H1 (cell line): Measurements from ENCODE around the gene CUTC. TPM values are rescaled to one million over a fixed set of nuclear protein-coding genes. Genes with fewer than 3 reads are reported as not detected.
A peak's percentile ranks its signal among the peaks of the same experiment; 100 is the strongest.

ENCODE experiments used
- CTCF ChIA-PET: fragments of 300-600 bp; sonication (Branson Sonifier 250); formaldehyde crosslinking; loops from one replicate; lab custom pipeline; 2021; ENCODE audit not compliant: partially characterized antibody; lab: Charles Lee
- POLR2A ChIA-PET: fragments of 300-600 bp; sonication (Branson Sonifier 250); formaldehyde crosslinking; loops from one replicate; lab custom pipeline; 2021; ENCODE audit warnings: inconsistent platforms; ENCODE audit not compliant: partially characterized antibody; lab: Charles Lee
- DNase-seq, 2 experiments: peaks; one replicate each; pipeline versions ENCODE4 v3.0.0 to v3.0.0-alpha.2; 2010 to 2022; ENCODE audit warnings: low spot score in 2 of 2, low read depth in 1 of 2, mixed read lengths in 1 of 2
- FAIRE-seq: peaks from 2 replicates; lab custom pipeline; 2011; peaks lifted over from hg19 to GRCh38; lab: Jason Lieb, UNC
- H2AFZ ChIP-seq: 2 replicates; pipeline ENCODE4 v1.8.1; 2012; ENCODE audit warnings: low read length, inconsistent platforms
- H2AK5ac ChIP-seq: 2 replicates; pipeline ENCODE4 v1.6.1; 2013; ENCODE audit warnings: low read depth, low read length
- H2BK120ac ChIP-seq: replicated peaks from 2 replicates; pipeline ENCODE3; 2013; ENCODE audit warnings: low read depth, low read length, inconsistent platforms
- H2BK12ac ChIP-seq: 2 replicates; pipeline ENCODE4 v1.6.1; 2013; ENCODE audit warnings: low read depth, low read length
- H2BK15ac ChIP-seq: 2 replicates; pipeline ENCODE4 v1.6.1; 2013; ENCODE audit warnings: low read length
- H2BK20ac ChIP-seq: 2 replicates; pipeline ENCODE4 v1.6.1; 2013; ENCODE audit warnings: low read length
- H2BK5ac ChIP-seq: 2 replicates; pipeline ENCODE4 v1.6.1; 2013; ENCODE audit warnings: low read depth, low read length
- H3K14ac ChIP-seq: 2 replicates; pipeline ENCODE4 v1.6.1; 2013; ENCODE audit warnings: inconsistent platforms; ENCODE audit not compliant: insufficient read length
- H3K18ac ChIP-seq: 2 replicates; pipeline ENCODE4 v1.6.1; 2013; ENCODE audit warnings: low read length; ENCODE audit errors: extremely low read depth
- H3K23ac ChIP-seq: 2 replicates; pipeline ENCODE4 v1.6.1; 2013; ENCODE audit warnings: inconsistent platforms; ENCODE audit not compliant: insufficient read length
- H3K23me2 ChIP-seq: 2 replicates; pipeline ENCODE4 v1.6.1; 2013; ENCODE audit warnings: low read depth, low read length
- H3K27ac ChIP-seq: 2 replicates; pipeline ENCODE4 v1.6.1; 2011; ENCODE audit warnings: low read depth, low read length, inconsistent platforms
- H3K27me3 ChIP-seq, 4 experiments: replicated peaks in 1 of 4; 1 replicate in 1 of 4; 2 replicates in 3 of 4; pipeline versions ENCODE4 v1.6.1 to v1.8.1; 2011 to 2013; ENCODE audit warnings: low read length in 3 of 4, mild to moderate bottlenecking in 3 of 4, inconsistent platforms in 2 of 4, mixed read lengths in 2 of 4, moderate library complexity in 1 of 4; ENCODE audit not compliant: control insufficient read depth in 3 of 4, insufficient read depth in 3 of 4; ENCODE audit errors: extremely low read depth in 1 of 4
- H3K36me3 ChIP-seq, 4 experiments: 2 replicates each; pipeline versions ENCODE4 v1.6.1 to v1.8.1; 2011 to 2013; ENCODE audit warnings: mild to moderate bottlenecking in 4 of 4, low read length in 3 of 4, moderate library complexity in 2 of 4, control low read depth in 1 of 4, inconsistent platforms in 1 of 4; ENCODE audit not compliant: insufficient read depth in 4 of 4, control insufficient read depth in 2 of 4
- H3K4ac ChIP-seq: replicated peaks from 2 replicates; pipeline ENCODE3; 2013; ENCODE audit warnings: low read length, low read depth, mixed read lengths, inconsistent platforms; ENCODE audit not compliant: insufficient read length
- H3K4me1 ChIP-seq, 4 experiments: replicated peaks in 1 of 4; 1 replicate in 1 of 4; 2 replicates in 3 of 4; pipeline versions ENCODE4 v1.6.1 to v1.8.1; 2011 to 2013; ENCODE audit warnings: low read length in 3 of 4, inconsistent platforms in 2 of 4, mixed read lengths in 1 of 4; ENCODE audit not compliant: insufficient read depth in 4 of 4, control insufficient read depth in 3 of 4
- H3K4me2 ChIP-seq, 2 experiments: 2 replicates each; pipeline versions ENCODE4 v1.6.1 to v1.8.1; 2011 to 2013; ENCODE audit warnings: low read depth in 2 of 2, low read length in 2 of 2, control low read depth in 1 of 2, inconsistent platforms in 1 of 2, mild to moderate bottlenecking in 1 of 2; ENCODE audit not compliant: insufficient read depth in 1 of 2
- H3K4me3 ChIP-seq, 4 experiments: fragments of 200-600, 300-600 bp in 1 of 4; sonication (generic), shearing (Covaris generic), sonication (Bioruptor Twin) in 1 of 4; 2 replicates each; pipeline versions ENCODE4 v1.5.1 to v1.8.1; 2011 to 2016; ENCODE audit warnings: low read length in 4 of 4, low read depth in 3 of 4, control low read depth in 2 of 4, inconsistent platforms in 2 of 4, mild to moderate bottlenecking in 2 of 4, mixed read lengths in 1 of 4, moderate library complexity in 1 of 4; ENCODE audit not compliant: insufficient read depth in 2 of 4; ENCODE audit errors: extremely low read depth in 1 of 4
- H3K56ac ChIP-seq: replicated peaks from 2 replicates; pipeline ENCODE3; 2013; ENCODE audit warnings: low read depth, mild to moderate bottlenecking, mixed read lengths, low read length, inconsistent platforms; ENCODE audit not compliant: insufficient read length
- H3K79me1 ChIP-seq: 2 replicates; pipeline ENCODE4 v1.6.1; 2013; ENCODE audit warnings: low read depth, low read length, control low read depth
- H3K79me2 ChIP-seq, 2 experiments: 2 replicates each; pipeline versions ENCODE4 v1.6.1 to v1.8.1; 2012 to 2013; ENCODE audit warnings: low read length in 2 of 2, mild to moderate bottlenecking in 2 of 2, inconsistent platforms in 1 of 2; ENCODE audit not compliant: insufficient read depth in 2 of 2, control insufficient read depth in 1 of 2
- H3K9ac ChIP-seq, 4 experiments: replicated peaks in 1 of 4; 1 replicate in 1 of 4; 2 replicates in 3 of 4; pipeline versions ENCODE4 v1.6.1 to v1.8.1; 2011 to 2013; ENCODE audit warnings: low read depth in 3 of 4, low read length in 3 of 4, control low read depth in 2 of 4, mild to moderate bottlenecking in 2 of 4, moderate library complexity in 2 of 4, inconsistent platforms in 1 of 4; ENCODE audit errors: extremely low read depth in 1 of 4
- H3K9me3 ChIP-seq, 2 experiments: 2 replicates each; pipeline versions ENCODE4 v1.6.1 to v1.8.1; 2012 to 2013; ENCODE audit warnings: mild to moderate bottlenecking in 2 of 2, moderate library complexity in 2 of 2, control low read depth in 1 of 2, inconsistent platforms in 1 of 2, low read depth in 1 of 2, low read length in 1 of 2, mixed read lengths in 1 of 2; ENCODE audit not compliant: insufficient read depth in 2 of 2
- H4K20me1 ChIP-seq, 2 experiments: replicated peaks in 1 of 2; 2 replicates each; pipeline versions ENCODE3 to v1.8.1; 2011 to 2013; ENCODE audit warnings: inconsistent platforms in 2 of 2, low read length in 2 of 2, mild to moderate bottlenecking in 1 of 2; ENCODE audit not compliant: insufficient read depth in 2 of 2, control insufficient read depth in 1 of 2
- H4K5ac ChIP-seq: 2 replicates; pipeline ENCODE4 v1.6.1; 2013; ENCODE audit warnings: low read length, low read depth, mixed read lengths, inconsistent platforms; ENCODE audit not compliant: insufficient read length
- H4K8ac ChIP-seq: 2 replicates; pipeline ENCODE4 v1.8.0; 2013; ENCODE audit warnings: mild to moderate bottlenecking, moderate library complexity, low read length, inconsistent platforms; ENCODE audit not compliant: insufficient read depth; ENCODE audit errors: extremely low read depth
- H4K91ac ChIP-seq: replicated peaks from 2 replicates; pipeline ENCODE3; 2013; ENCODE audit warnings: low read length, mixed read lengths, inconsistent platforms; ENCODE audit not compliant: insufficient read length
- E2F6 ChIP-seq: IDR thresholded peaks from 2 replicates; pipeline ENCODE4 v1.6.1; 2012; ENCODE audit warnings: inconsistent platforms
- GTF2F1 ChIP-seq: IDR thresholded peaks from 2 replicates; pipeline ENCODE4 v1.6.1; 2012; ENCODE audit warnings: low read depth, low read length, improper control_type of control experiment, borderline replicate concordance
- JUND ChIP-seq: IDR thresholded peaks from 2 replicates; pipeline ENCODE4 v1.6.1; 2011; ENCODE audit warnings: mild to moderate bottlenecking, improper control_type of control experiment, low read length
- TAF7 ChIP-seq: optimal IDR thresholded peaks from 2 replicates; pipeline ENCODE3; 2011; ENCODE audit warnings: low read depth, mild to moderate bottlenecking, inconsistent platforms, low read length, moderate library complexity, borderline replicate concordance
- TBP ChIP-seq: IDR thresholded peaks from 2 replicates; pipeline ENCODE4 v1.6.1; 2011; ENCODE audit warnings: low read depth, low read length, improper control_type of control experiment
- WGBS, 2 experiments: shearing (Covaris generic) in 1 of 2; methylation state at CpG; one replicate each; pipeline versions ENCODE4 v1.1.6 to v1.1.7; 2013 to 2015; ENCODE audit warnings: low lambda C conversion rate in 2 of 2, mixed read lengths in 2 of 2, inconsistent platforms in 1 of 2, low coverage in 1 of 2, missing lambda C conversion rate in 1 of 2; ENCODE audit not compliant: insufficient replicate concordance in 2 of 2, insufficient coverage in 1 of 2, insufficient read length in 1 of 2; ENCODE audit errors: extremely low coverage in 1 of 2, missing lambda C conversion rate in 1 of 2; 5-methylcytosine and 5-hydroxymethylcytosine counted together
- polyA plus RNA-seq, 7 experiments: library from polyadenylated mRNA; depleted of rRNA in 3 of 7; stranded (reverse) in 5 of 7; unstranded in 2 of 7; fragments of >200 nt in 5 of 7; fragments of 200-250 nt in 2 of 7; gene quantifications; 1 replicate in 5 of 7; 2 replicates in 1 of 7; 4 replicates in 1 of 7; pipeline versions ENCODE4 v1.2.1 to v1.2.3, GENCODE V29; 2011 to 2013; ENCODE audit warnings: missing spikeins in 2 of 7, mixed read lengths in 2 of 7
- total RNA-seq: library from RNA; stranded (reverse); fragmentation: NEBNext Ultra II Directional; extraction: Animal tissue kit (Norgen Biotek cat#: 25700); gene quantifications from 2 replicates; pipeline ENCODE4 v1.2.1, GENCODE V29; 2021

The CUTC gene
- total and polyA plus RNA-seq, 2 of the 8 experiments (the other 6 are each of a cell fraction or from before 2014, with no cell fraction given) = 25.3 to 25.6 TPM

DNA sequence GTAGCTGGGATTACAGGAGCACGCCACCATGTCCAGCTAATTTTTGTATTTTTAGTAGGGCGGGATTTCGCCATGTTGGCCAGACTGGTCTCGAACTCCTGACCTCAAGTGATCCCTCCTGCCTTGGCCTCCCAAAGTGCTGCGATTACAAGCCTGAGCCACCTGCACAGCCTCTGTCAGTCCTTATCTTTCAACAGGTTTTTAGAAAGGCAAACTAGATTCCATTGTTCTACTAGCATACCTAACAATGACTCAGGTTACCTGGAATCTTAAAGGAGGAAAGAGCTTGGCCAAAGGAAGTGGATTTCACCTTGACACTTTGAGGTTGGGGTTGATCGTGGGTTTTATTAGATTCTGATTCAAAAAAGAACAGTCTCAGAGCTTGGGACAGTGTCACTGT is 53.6 kb downstream of the CUTC start:
- no peak overlapping the region for H4K91ac ChIP-seq
- no peak overlapping the region for H3K56ac ChIP-seq
- no peak overlapping the region for H2BK5ac ChIP-seq
- H4K5ac ChIP-seq = no peak overlapping the region
- no peak overlapping the region for H2BK120ac ChIP-seq
- H2AFZ ChIP-seq = no peak overlapping the region
- H3K14ac ChIP-seq = no peak overlapping the region
- H3K4me3 ChIP-seq = no peak overlapping the region
- no peak overlapping the region for H2BK20ac ChIP-seq
- H3K9me3 ChIP-seq = no peaks in the 10 kb centered on the region
- no peak overlapping the region for H2AK5ac ChIP-seq
- no peaks in the 10 kb centered on the region for H3K79me2 ChIP-seq
- no peak overlapping the region for H2BK15ac ChIP-seq
- H3K79me1 ChIP-seq = no peaks in the 10 kb centered on the region
- peak overlapping the region; percentile 7; the same call in 1 of the 2 replicates for H2BK12ac ChIP-seq
- no peaks in the 10 kb centered on the region for H3K36me3 ChIP-seq
- POLR2A ChIA-PET = interaction anchor here (1.0 kb wide), 1 partner anchor 17 kb away, joined by 3 read pairs; no protein-coding TSS in a partner anchor
- no peaks in the 10 kb centered on the region; a peak in 1 of 7 replicates for H3K27me3 ChIP-seq
- peaks cover 0 to 10% (median 3%) of the 10 kb centered on the region in 4 experiments; a peak in 5 of 7 replicates for H3K4me1 ChIP-seq
- H4K8ac ChIP-seq = no peak overlapping the region
- H3K27ac ChIP-seq = no peak overlapping the region
- no peak overlapping the region for H3K4me2 ChIP-seq
- H3K23ac ChIP-seq = no peak overlapping the region
- H3K4ac ChIP-seq = no peak overlapping the region
- CTCF ChIA-PET = interaction anchor here (0.7 to 2.9 kb wide), 5 partner anchors 9 to 53 kb away, joined by 3 to 11 read pairs (median 4); no protein-coding TSS in a partner anchor
- no peaks in the 10 kb centered on the region for H4K20me1 ChIP-seq
- H3K23me2 ChIP-seq = no peaks in the 10 kb centered on the region
- FAIRE-seq (peak; percentile 28), DNase-seq (peak in 1 of 2 experiments; percentile 3)
- no peak overlapping the region for H3K18ac ChIP-seq
- TF ChIP-seq GTF2F1 (no peak), JUND (peak; percentile 64), TAF7 (peak; percentile 59), E2F6 (no peak), TBP (0 out of 2 replicates have a peak, but pooled peaks have one; percentile 34)
- no peak overlapping the region for H3K9ac ChIP-seq
- WGBS, 2 experiments = 92% methylated on average over 6 of the region's 6 CpGs; no CpG with 5 or more reads in 1 of the 2 experiments
